ENCODE data around the gene SIKE1. TPM values are rescaled to one million over a fixed set of nuclear protein-coding genes. Genes with fewer than 3 reads are reported as not detected.
"Not testable (repeated sequence)": the region's sequence is repeated elsewhere in the genome, so short reads cannot be mapped to it uniquely, and the experiment has no call there.

SIKE1 gene
- 10 to 100 TPM; 31.4 to 40.1 TPM for total RNA-seq
- 10 to 100 TPM; 18.8 to 22.5 TPM for polyA plus RNA-seq
- long read RNA-seq, donor 1, full-length matches to known transcripts, result 26 of 30 reads
- long read RNA-seq, donor 1, partial matches to known transcripts, result 0 of 30 reads
- long read RNA-seq, donor 1, other reads (novel, unspliced or antisense), result 4 of 30 reads
- long read RNA-seq, donor 2, partial matches to known transcripts, result 1 of 6 reads
- long read RNA-seq, donor 2, other reads (novel, unspliced or antisense), result 2 of 6 reads

- intact Hi-C loops (cut with DNase I), result loop anchor here in 1 of 2 donors (2.0 kb wide), 1 partner anchor 64 kb away; the partner anchor contains the start of gene NRAS
- 18% methylated on average over 53 of the region's 53 CpGs for WGBS, 2 donors
Measured at GRCh38 chr1:114780344-114781226, at the start of gene SIKE1. SIKE1 (minus strand) TSS chr1:114780685; CDS start chr1:114780607, 78 bp downstream.

GRCh38 chr1:114830075-114830474, 49.6 kb upstream of the SIKE1 start:
- ATAC-seq (ENCODE audit: low FRiP score); H3K27ac ChIP-seq (ENCODE audit: low read depth in 1 of 2, low read length in 2 of 2); DNase-seq; H3K4me3 ChIP-seq (ENCODE audit: low read length in 2 of 2); H3K4me1 ChIP-seq (ENCODE audit: control insufficient read depth in 1 of 2, insufficient read depth in 2 of 2, low read length in 2 of 2); H3K9me3 ChIP-seq (ENCODE audit: control insufficient read depth, low read length); intact Hi-C loops (cut with DNase I); H3K27me3 ChIP-seq (ENCODE audit: control insufficient read depth in 1 of 2, insufficient read depth in 2 of 2, low read length in 1 of 2); H3K36me3 ChIP-seq (ENCODE audit: control insufficient read depth in 1 of 2, insufficient read depth in 2 of 2, low read length in 1 of 2): not testable (repeated sequence)
- WGBS, 2 donors, result 59 to 62% methylated on average over 1 of the region's 1 CpG

More at GRCh38 chr1:114780344-114781226, at the start of gene SIKE1:
- peak; percentile 95 for ATAC-seq (ENCODE audit: low FRiP score)
- Histone ChIP-seq H3K4me1 (ENCODE audit: control insufficient read depth in 1 of 2, insufficient read depth in 2 of 2, low read length in 2 of 2) (peaks cover 0 to 2% of the 10 kb centered on the region in 2 donors), H3K36me3 (ENCODE audit: control insufficient read depth in 1 of 2, insufficient read depth in 2 of 2, low read length in 1 of 2) (no peaks in the 10 kb centered on the region), H3K4me3 (ENCODE audit: low read length in 2 of 2) (peak within 1 kb of the TSS; percentile 7 to 44), H3K27me3 (ENCODE audit: control insufficient read depth in 1 of 2, insufficient read depth in 2 of 2, low read length in 1 of 2) (no peaks in the 10 kb centered on the region), H3K27ac (ENCODE audit: low read depth in 1 of 2, low read length in 2 of 2) (peak within 1 kb of the TSS; percentile 24 to 50), H3K9me3 (ENCODE audit: control insufficient read depth, low read length) (no peaks in the 10 kb centered on the region)
- DNase-seq, result peak; percentile 94 to 95

DNA sequence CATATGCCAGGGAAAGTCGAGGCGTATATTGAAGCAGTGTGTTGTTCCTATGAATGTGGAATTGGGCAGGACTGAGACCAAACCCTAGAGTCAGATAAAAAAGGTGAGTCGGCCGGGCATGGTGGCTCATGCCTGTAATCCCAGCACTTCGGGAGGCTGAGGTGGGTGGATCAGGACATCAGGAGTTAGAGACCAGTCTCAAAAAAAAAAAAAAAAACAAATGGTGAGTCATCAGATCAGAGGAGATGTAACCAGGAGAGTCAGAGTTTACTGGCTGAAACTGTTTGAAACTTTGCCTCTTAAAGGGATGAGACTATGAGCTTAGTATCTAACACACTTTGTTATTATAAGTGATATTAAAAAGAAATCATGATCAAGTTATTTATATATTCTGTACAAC, 47.8 kb upstream of the SIKE1 start:
- DNase-seq, result no peak
- no peak for ATAC-seq (ENCODE audit: low FRiP score)
- Histone ChIP-seq H3K4me1 (ENCODE audit: control insufficient read depth in 1 of 2, insufficient read depth in 2 of 2, low read length in 2 of 2) (no peaks in the 10 kb centered on the region), H3K36me3 (ENCODE audit: control insufficient read depth in 1 of 2, insufficient read depth in 2 of 2, low read length in 1 of 2) (no peaks in the 10 kb centered on the region), H3K9me3 (ENCODE audit: control insufficient read depth, low read length) (peaks cover 2% of the 10 kb centered on the region), H3K27me3 (ENCODE audit: control insufficient read depth in 1 of 2, insufficient read depth in 2 of 2, low read length in 1 of 2) (no peaks in the 10 kb centered on the region), H3K27ac (ENCODE audit: low read depth in 1 of 2, low read length in 2 of 2) (no peak overlapping the region), H3K4me3 (ENCODE audit: low read length in 2 of 2) (no peak overlapping the region)
- intact Hi-C loops (cut with DNase I), result no loop called here
- WGBS, 2 donors, result 78 to 82% methylated on average over 5 of the region's 5 CpGs

- no peak for ATAC-seq (ENCODE audit: low FRiP score)
- Histone ChIP-seq H3K27me3 (ENCODE audit: control insufficient read depth in 1 of 2, insufficient read depth in 2 of 2, low read length in 1 of 2) (no peaks in the 10 kb centered on the region), H3K9me3 (ENCODE audit: control insufficient read depth, low read length) (peaks cover 2% of the 10 kb centered on the region), H3K4me3 (ENCODE audit: low read length in 2 of 2) (no peak overlapping the region), H3K27ac (ENCODE audit: low read depth in 1 of 2, low read length in 2 of 2) (no peak overlapping the region), H3K4me1 (ENCODE audit: control insufficient read depth in 1 of 2, insufficient read depth in 2 of 2, low read length in 2 of 2) (no peaks in the 10 kb centered on the region), H3K36me3 (ENCODE audit: control insufficient read depth in 1 of 2, insufficient read depth in 2 of 2, low read length in 1 of 2) (no peaks in the 10 kb centered on the region)
- intact Hi-C loops (cut with DNase I), result no loop called here
- DNase-seq, result no peak
Measured at GRCh38 chr1:114821978-114822377, 41.5 kb upstream of the SIKE1 start.

GRCh38 chr1:114820392-114820791, 39.9 kb upstream of the SIKE1 start:
- no peak overlapping the region for H3K27ac ChIP-seq (ENCODE audit: low read depth in 1 of 2, low read length in 2 of 2)
- intact Hi-C loops (cut with DNase I), result no loop called here
- ATAC-seq (ENCODE audit: low FRiP score) (no peak), DNase-seq (no peak)
- no peaks in the 10 kb centered on the region for H3K27me3 ChIP-seq (ENCODE audit: control insufficient read depth in 1 of 2, insufficient read depth in 2 of 2, low read length in 1 of 2)
- peaks cover 2% of the 10 kb centered on the region for H3K9me3 ChIP-seq (ENCODE audit: control insufficient read depth, low read length)
- no peaks in the 10 kb centered on the region for H3K36me3 ChIP-seq (ENCODE audit: control insufficient read depth in 1 of 2, insufficient read depth in 2 of 2, low read length in 1 of 2)
- no peaks in the 10 kb centered on the region for H3K4me1 ChIP-seq (ENCODE audit: control insufficient read depth in 1 of 2, insufficient read depth in 2 of 2, low read length in 2 of 2)
- no peak overlapping the region for H3K4me3 ChIP-seq (ENCODE audit: low read length in 2 of 2)
- 81 to 85% methylated on average over 2 of the region's 2 CpGs for WGBS, 2 donors

GRCh38 chr1:114819869-114820268, 39.4 kb upstream of the SIKE1 start:
- no peak for DNase-seq
- Histone ChIP-seq H3K36me3 (ENCODE audit: control insufficient read depth in 1 of 2, insufficient read depth in 2 of 2, low read length in 1 of 2) (no peaks in the 10 kb centered on the region), H3K4me3 (ENCODE audit: low read length in 2 of 2) (no peak overlapping the region), H3K9me3 (ENCODE audit: control insufficient read depth, low read length) (peaks cover 2% of the 10 kb centered on the region), H3K27me3 (ENCODE audit: control insufficient read depth in 1 of 2, insufficient read depth in 2 of 2, low read length in 1 of 2) (no peaks in the 10 kb centered on the region), H3K27ac (ENCODE audit: low read depth in 1 of 2, low read length in 2 of 2) (no peak overlapping the region), H3K4me1 (ENCODE audit: control insufficient read depth in 1 of 2, insufficient read depth in 2 of 2, low read length in 2 of 2) (no peaks in the 10 kb centered on the region)
- no peak for ATAC-seq (ENCODE audit: low FRiP score)
- 70 to 75% methylated on average over 3 of the region's 3 CpGs for WGBS, 2 donors
- intact Hi-C loops (cut with DNase I), result no loop called here

DNA sequence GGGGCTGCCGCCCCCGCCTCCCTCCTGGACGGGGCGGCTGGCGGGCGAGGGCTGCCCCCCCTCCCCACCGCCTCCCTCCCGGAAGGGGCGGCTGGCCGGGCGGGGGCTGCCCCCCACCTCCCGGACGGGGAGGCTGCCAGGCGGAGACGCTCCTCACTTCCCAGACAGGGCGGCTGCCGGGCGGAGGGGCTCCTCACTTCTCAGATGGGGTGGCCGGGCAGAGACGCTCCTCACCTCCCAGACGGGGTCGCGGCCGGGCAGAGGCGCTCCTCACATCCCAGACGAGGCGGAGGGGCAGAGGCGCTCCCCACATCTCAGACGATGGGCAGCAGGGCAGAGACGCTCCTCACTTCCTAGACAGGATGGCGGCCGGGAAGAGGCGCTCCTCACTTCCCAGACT, 24.0 kb upstream of the SIKE1 start:
- H3K36me3 ChIP-seq (ENCODE audit: control insufficient read depth in 1 of 2, insufficient read depth in 2 of 2, low read length in 1 of 2), result not testable (repeated sequence)
- 95 to 96% methylated on average over 10 to 33 of the region's 33 CpGs for WGBS, 2 donors

GRCh38 chr1:114803001-114803400, 22.5 kb upstream of the SIKE1 start:
- no peak for ATAC-seq (ENCODE audit: low FRiP score)
- 65 to 73% methylated on average over 3 of the region's 3 CpGs for WGBS, 2 donors
- Histone ChIP-seq H3K4me3 (ENCODE audit: low read length in 2 of 2) (no peak overlapping the region), H3K4me1 (ENCODE audit: control insufficient read depth in 1 of 2, insufficient read depth in 2 of 2, low read length in 2 of 2) (no peaks in the 10 kb centered on the region), H3K9me3 (ENCODE audit: control insufficient read depth, low read length) (no peaks in the 10 kb centered on the region), H3K27me3 (ENCODE audit: control insufficient read depth in 1 of 2, insufficient read depth in 2 of 2, low read length in 1 of 2) (peaks cover 0 to 1% of the 10 kb centered on the region in 2 donors), H3K36me3 (ENCODE audit: control insufficient read depth in 1 of 2, insufficient read depth in 2 of 2, low read length in 1 of 2) (no peaks in the 10 kb centered on the region), H3K27ac (ENCODE audit: low read depth in 1 of 2, low read length in 2 of 2) (no peak overlapping the region)
- no peak for DNase-seq
- intact Hi-C loops (cut with DNase I), result no loop called here

More for the DNA sequence above, 24.0 kb upstream of the SIKE1 start:
- H3K27me3 ChIP-seq (ENCODE audit: control insufficient read depth in 1 of 2, insufficient read depth in 2 of 2, low read length in 1 of 2); H3K4me1 ChIP-seq (ENCODE audit: control insufficient read depth in 1 of 2, insufficient read depth in 2 of 2, low read length in 2 of 2); DNase-seq; intact Hi-C loops (cut with DNase I); H3K27ac ChIP-seq (ENCODE audit: low read depth in 1 of 2, low read length in 2 of 2); ATAC-seq (ENCODE audit: low FRiP score); H3K9me3 ChIP-seq (ENCODE audit: control insufficient read depth, low read length); H3K4me3 ChIP-seq (ENCODE audit: low read length in 2 of 2): not testable (repeated sequence)

All from aorta (tissue), 5 donors.